OCI-LY1 (cell line): Measurements from ENCODE around the gene ARHGEF39.
A peak's percentile ranks its signal among the peaks of the same experiment; 100 is the strongest.

Source experiments
- H2AFZ ChIP-seq: fragments of 200-600 bp; sonication (generic), shearing (Covaris generic); 2 replicates; pipeline ENCODE4 v1.6.0; 2014; ENCODE audit warnings: antibody characterized with exemption, mild to moderate bottlenecking, low read length
- H3F3A ChIP-seq: fragments of 200-600 bp; sonication (generic), shearing (Covaris generic); 2 replicates; pipeline ENCODE4 v1.6.0; 2014; ENCODE audit warnings: mild to moderate bottlenecking, antibody characterized with exemption, low read length, moderate library complexity; ENCODE audit not compliant: insufficient read depth
- H3K27ac ChIP-seq: fragments of 200-600 bp; sonication (generic); 2 replicates; pipeline ENCODE4 v1.5.1; 2014; ENCODE audit warnings: low read length, mixed run types, mild to moderate bottlenecking, low read depth; ENCODE audit not compliant: poor library complexity, severe bottlenecking
- H3K27me3 ChIP-seq: fragments of 200-600 bp; sonication (generic); 2 replicates; pipeline ENCODE4 v1.6.0; 2014; ENCODE audit warnings: antibody characterized with exemption, mild to moderate bottlenecking, low read length, moderate library complexity; ENCODE audit not compliant: insufficient read depth
- H3K36me3 ChIP-seq: fragments of 200-600 bp; sonication (generic); 2 replicates; pipeline ENCODE4 v1.6.1; 2014; ENCODE audit warnings: mild to moderate bottlenecking, antibody characterized with exemption, low read length, moderate library complexity, mixed read lengths; ENCODE audit not compliant: insufficient read depth
- H3K4me1 ChIP-seq: fragments of 200-600 bp; sonication (generic); 2 replicates; pipeline ENCODE4 v1.5.1; 2014; ENCODE audit warnings: mild to moderate bottlenecking, low read length, moderate library complexity; ENCODE audit not compliant: insufficient read depth, severe bottlenecking
- H3K4me2 ChIP-seq: fragments of 200-600 bp; sonication (generic), shearing (Covaris generic); 2 replicates; pipeline ENCODE4 v1.6.1; 2014; ENCODE audit warnings: low read length
- H3K4me3 ChIP-seq: fragments of 200-600 bp; sonication (generic); 2 replicates; pipeline ENCODE4 v1.5.1; 2014; ENCODE audit warnings: low read length, low read depth, mild to moderate bottlenecking, mixed read lengths; ENCODE audit not compliant: poor library complexity, severe bottlenecking
- H3K79me2 ChIP-seq: fragments of 200-600 bp; shearing (Covaris generic); 2 replicates; pipeline ENCODE4 v1.6.1; 2016; ENCODE audit warnings: mixed run types, low read length, mixed read lengths; ENCODE audit not compliant: insufficient read depth
- H3K9ac ChIP-seq: fragments of 200-600 bp; sonication (generic), shearing (Covaris generic); 2 replicates; pipeline ENCODE4 v1.6.1; 2014; ENCODE audit warnings: mild to moderate bottlenecking, low read length, mixed read lengths
- H3K9me2 ChIP-seq: fragments of 200-600 bp; sonication (generic), shearing (Covaris generic); 2 replicates; pipeline ENCODE4 v1.6.1; 2014; ENCODE audit warnings: low read depth, mild to moderate bottlenecking, low read length, mixed read lengths
- H3K9me3 ChIP-seq: fragments of 200-600 bp; shearing (Covaris generic); 2 replicates; pipeline ENCODE4 v1.6.1; 2014; ENCODE audit warnings: low read length, mixed read lengths
- H4K20me1 ChIP-seq: fragments of 200-600 bp; sonication (generic), shearing (Covaris generic); 2 replicates; pipeline ENCODE4 v1.6.0; 2016; ENCODE audit warnings: mild to moderate bottlenecking, low read length; ENCODE audit not compliant: insufficient read depth
- EZH2 ChIP-seq: fragments of 200-600 bp; sonication (generic), shearing (Covaris generic); IDR thresholded peaks from 2 replicates; pipeline ENCODE4 v1.8.0; 2017; ENCODE audit warnings: borderline replicate concordance, mixed run types, mild to moderate bottlenecking, antibody characterized with exemption, low read length, moderate library complexity, mixed read lengths
- TF ChIP-seq, protein P1 (sequence below): fragments of 200-600 bp; sonication (generic), shearing (Covaris generic); IDR thresholded peaks from 2 replicates; pipeline ENCODE4 v1.5.1; 2017; ENCODE audit warnings: mild to moderate bottlenecking, antibody characterized with exemption, low read length, moderate library complexity, mixed read lengths

Gene ARHGEF39

DNA sequence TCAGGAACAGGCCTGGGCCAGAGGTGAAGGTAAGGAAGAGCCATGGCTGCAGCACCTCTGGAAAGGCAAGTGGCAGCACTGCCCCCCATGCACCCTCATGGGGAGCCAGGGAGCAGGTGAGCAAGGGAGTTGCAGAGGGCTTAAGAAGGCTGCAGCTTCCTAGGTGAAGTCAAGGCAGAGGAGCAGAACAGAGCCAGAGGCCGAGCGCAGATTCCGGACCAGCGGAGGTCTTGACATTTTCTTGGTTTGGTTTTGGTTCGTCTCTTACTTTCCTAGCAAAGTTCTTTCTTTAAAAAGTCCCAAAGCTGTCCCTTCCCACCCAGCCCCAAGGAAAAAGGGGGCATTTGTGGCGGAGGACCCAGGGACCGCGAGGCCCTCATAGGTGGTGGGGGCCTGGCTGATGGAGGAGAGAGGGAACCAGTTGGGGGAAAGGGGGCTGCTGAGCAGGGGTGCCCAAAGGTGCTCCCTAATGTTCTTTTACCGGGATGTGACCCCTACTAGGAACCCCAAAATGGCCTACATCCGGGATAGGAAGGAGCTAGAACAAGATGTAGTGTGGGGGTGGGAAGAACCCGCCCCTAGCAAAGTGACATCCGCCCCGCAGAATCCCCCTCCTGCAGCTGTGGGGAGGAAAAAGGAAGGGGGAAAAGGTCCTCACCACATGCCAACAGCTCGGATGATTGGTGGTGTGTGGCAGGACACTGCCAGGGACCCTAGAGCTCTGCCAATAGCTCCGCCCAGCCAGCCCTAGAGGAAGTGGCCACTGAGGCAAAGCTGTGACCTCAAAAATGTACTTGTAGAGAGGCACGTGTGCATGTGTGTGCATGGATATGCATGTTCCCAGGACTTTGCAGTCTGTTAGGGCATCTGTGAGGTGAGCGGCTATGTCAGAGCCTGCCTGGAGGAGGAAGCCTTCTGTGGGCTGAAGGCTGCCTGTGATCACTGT, 45.9 kb downstream of the ARHGEF39 start:
- no peak overlapping the region for H2AFZ ChIP-seq
- H4K20me1 ChIP-seq, result no peaks in the 10 kb centered on the region
- no peaks in the 10 kb centered on the region for H3K27me3 ChIP-seq
- H3K9me3 ChIP-seq, result no peaks in the 10 kb centered on the region
- no peaks in the 10 kb centered on the region for H3K79me2 ChIP-seq
- peaks cover 15% of the 10 kb centered on the region for H3F3A ChIP-seq
- H3K9ac ChIP-seq, result peak overlapping the region; percentile 93
- no peaks in the 10 kb centered on the region for H3K9me2 ChIP-seq
- peaks cover 73% of the 10 kb centered on the region for H3K4me1 ChIP-seq
- H3K36me3 ChIP-seq, result peaks cover 21% of the 10 kb centered on the region; the same call in 1 of the 2 replicates
- peak overlapping the region; percentile 100 for H3K27ac ChIP-seq
- peak overlapping the region; percentile 95 for H3K4me2 ChIP-seq
- peak overlapping the region; percentile 74 for H3K4me3 ChIP-seq
- TF ChIP-seq EZH2, result no peak
- TF ChIP-seq, protein P1, sequence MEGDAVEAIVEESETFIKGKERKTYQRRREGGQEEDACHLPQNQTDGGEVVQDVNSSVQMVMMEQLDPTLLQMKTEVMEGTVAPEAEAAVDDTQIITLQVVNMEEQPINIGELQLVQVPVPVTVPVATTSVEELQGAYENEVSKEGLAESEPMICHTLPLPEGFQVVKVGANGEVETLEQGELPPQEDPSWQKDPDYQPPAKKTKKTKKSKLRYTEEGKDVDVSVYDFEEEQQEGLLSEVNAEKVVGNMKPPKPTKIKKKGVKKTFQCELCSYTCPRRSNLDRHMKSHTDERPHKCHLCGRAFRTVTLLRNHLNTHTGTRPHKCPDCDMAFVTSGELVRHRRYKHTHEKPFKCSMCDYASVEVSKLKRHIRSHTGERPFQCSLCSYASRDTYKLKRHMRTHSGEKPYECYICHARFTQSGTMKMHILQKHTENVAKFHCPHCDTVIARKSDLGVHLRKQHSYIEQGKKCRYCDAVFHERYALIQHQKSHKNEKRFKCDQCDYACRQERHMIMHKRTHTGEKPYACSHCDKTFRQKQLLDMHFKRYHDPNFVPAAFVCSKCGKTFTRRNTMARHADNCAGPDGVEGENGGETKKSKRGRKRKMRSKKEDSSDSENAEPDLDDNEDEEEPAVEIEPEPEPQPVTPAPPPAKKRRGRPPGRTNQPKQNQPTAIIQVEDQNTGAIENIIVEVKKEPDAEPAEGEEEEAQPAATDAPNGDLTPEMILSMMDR, result no peak

DNA sequence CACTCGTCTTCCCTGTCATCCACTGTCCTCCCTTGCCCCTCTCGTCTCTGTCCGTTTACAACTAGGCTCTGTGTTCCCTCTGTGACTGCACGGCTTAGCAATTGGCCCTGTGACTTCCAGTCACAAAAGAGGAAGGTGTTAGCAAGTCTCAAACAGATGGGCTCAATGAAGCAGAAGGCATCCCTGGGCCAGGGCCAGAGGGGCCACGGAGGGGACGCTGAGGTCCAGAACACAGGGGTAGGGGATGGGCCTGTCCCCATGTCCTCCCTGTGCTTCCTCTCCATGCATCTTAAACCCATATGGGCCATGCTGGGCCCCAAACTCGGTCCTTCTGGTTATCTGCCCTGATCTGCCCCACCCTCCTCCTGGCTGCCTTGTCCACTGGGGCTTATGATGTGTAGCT, 46.7 kb downstream of the ARHGEF39 start, which contains the start of gene CD72:
TSS of gene CD72 (minus strand) at position 89 of the 403 bp plus-strand sequence. CDS start 110 bp downstream, outside the sequence.
- TF ChIP-seq, protein P1, result no peak
- TF ChIP-seq EZH2, result no peak
- H3K9ac ChIP-seq, result peak within 1 kb of the TSS; percentile 93
- H3K27ac ChIP-seq, result peak within 1 kb of the TSS; percentile 100
- peaks cover 73% of the 10 kb centered on the region for H3K4me1 ChIP-seq
- peak within 1 kb of the TSS; percentile 74 for H3K4me3 ChIP-seq
- H3K79me2 ChIP-seq, result no peaks in the 10 kb centered on the region
- H4K20me1 ChIP-seq, result no peaks in the 10 kb centered on the region
- H3K4me2 ChIP-seq, result peak within 1 kb of the TSS; percentile 95
- no peaks in the 10 kb centered on the region for H3K9me3 ChIP-seq
- H3K36me3 ChIP-seq, result peaks cover 29% of the 10 kb centered on the region; the same call in 1 of the 2 replicates
- no peaks in the 10 kb centered on the region for H3K27me3 ChIP-seq
- peaks cover 15% of the 10 kb centered on the region for H3F3A ChIP-seq
- H2AFZ ChIP-seq, result no peak within 1 kb of the TSS
- H3K9me2 ChIP-seq, result no peaks in the 10 kb centered on the region

DNA sequence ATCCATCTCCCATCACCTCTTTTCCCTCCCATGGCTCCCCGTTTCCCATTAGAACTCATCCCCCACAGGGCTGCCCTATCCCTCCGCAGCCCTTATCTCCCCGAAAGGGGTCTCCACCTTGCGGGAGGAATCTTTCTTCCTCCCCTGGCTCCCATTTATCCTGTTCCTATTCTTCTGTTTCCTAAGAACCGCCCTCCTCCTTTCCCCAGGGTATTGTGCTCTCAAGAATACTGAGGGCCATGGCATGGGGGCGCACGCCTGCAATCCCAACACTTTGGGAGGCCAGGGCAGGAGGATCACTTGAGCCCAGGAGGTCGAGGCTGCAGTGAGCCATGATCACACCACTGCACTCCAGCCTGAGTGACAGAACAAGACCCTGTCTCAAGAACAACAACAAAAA, 47.4 kb downstream of the ARHGEF39 start:
- Histone ChIP-seq H2AFZ (no peak overlapping the region), H3F3A (peaks cover 15% of the 10 kb centered on the region), H3K36me3 (peaks cover 34% of the 10 kb centered on the region; the same call in 1 of the 2 replicates), H4K20me1 (no peaks in the 10 kb centered on the region), H3K27me3 (no peaks in the 10 kb centered on the region), H3K9me3 (no peaks in the 10 kb centered on the region), H3K9me2 (no peaks in the 10 kb centered on the region), H3K27ac (peak overlapping the region; percentile 100), H3K4me3 (peak overlapping the region; percentile 74), H3K9ac (peak overlapping the region; percentile 93), H3K4me2 (peak overlapping the region; percentile 95), H3K79me2 (no peaks in the 10 kb centered on the region), H3K4me1 (peaks cover 73% of the 10 kb centered on the region)
- no peak for TF ChIP-seq EZH2
- TF ChIP-seq, protein P1, result 0 out of 2 replicates have a peak, but pooled peaks have one; percentile 11
